Neural progenitor cell (in vitro differentiated cells): ENCODE results near the gene RTKN2.

ENCODE experiments used
- CTCF ChIP-seq: fragments of 200-600 bp; sonication (generic); IDR thresholded peaks from 2 replicates; pipeline ENCODE4 v1.5.1; 2017; ENCODE audit warnings: antibody characterized with exemption, mild to moderate bottlenecking
- EZH2 ChIP-seq: fragments of 200-600 bp; sonication (generic); IDR thresholded peaks from 2 replicates; pipeline ENCODE4 v1.6.1; 2017; ENCODE audit warnings: antibody characterized with exemption, mild to moderate bottlenecking, moderate library complexity
- EZH2phosphoT487 ChIP-seq: fragments of 200-600 bp; sonication (generic); IDR thresholded peaks from 2 replicates; pipeline ENCODE4 v1.6.1; 2017; ENCODE audit warnings: antibody characterized with exemption

DNA sequence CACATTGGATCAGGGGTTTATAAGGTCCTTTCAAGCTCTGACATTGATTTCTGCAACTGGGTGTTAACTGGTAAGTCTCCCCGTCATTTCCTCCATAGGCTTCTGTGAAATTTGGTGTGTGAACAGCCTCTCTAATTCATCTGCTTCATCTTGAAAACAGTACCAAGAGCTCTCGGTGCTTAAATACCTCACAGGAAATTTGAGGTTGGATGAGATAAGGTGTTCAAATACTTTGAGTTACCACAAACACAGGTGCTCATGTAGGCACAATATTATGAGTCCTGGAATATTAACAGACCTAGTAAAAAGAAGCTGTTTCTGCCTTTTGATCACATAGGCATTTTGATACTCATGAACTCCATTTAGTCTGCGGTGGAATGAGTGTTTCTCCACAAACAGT is 85.2 kb downstream of the RTKN2 start:
- TF ChIP-seq CTCF (no peak), EZH2phosphoT487 (no peak), EZH2 (no peak)
